Keratinocyte (primary cell): ENCODE measurements around the gene CDH10. TPM values are rescaled to one million over a fixed set of nuclear protein-coding genes. Genes with fewer than 3 reads are reported as not detected.

Experiments
- DNase-seq: peaks from one replicate; pipeline ENCODE4 v3.0.0-alpha.2; 2011; ENCODE audit warnings: low read depth, missing footprints, low spot score
- FAIRE-seq: peaks from 2 replicates; lab custom pipeline; 2011; peaks lifted over from hg19 to GRCh38; lab: Jason Lieb, UNC
- H2AFZ ChIP-seq: 2 replicates; pipeline ENCODE4 v1.6.0; 2012; ENCODE audit warnings: low read length, control low read depth, inconsistent platforms; ENCODE audit not compliant: control insufficient read depth
- H3K27ac ChIP-seq: 2 replicates; pipeline ENCODE4 v1.5.1; 2011; ENCODE audit warnings: low read length; ENCODE audit not compliant: control insufficient read depth, insufficient read depth
- H3K27me3 ChIP-seq: 3 replicates; pipeline ENCODE4 v1.6.0; 2011; ENCODE audit warnings: low read length; ENCODE audit not compliant: control insufficient read depth, insufficient read depth; ENCODE audit errors: extremely low read depth
- H3K36me3 ChIP-seq, 2 experiments: 2 replicates in 1 of 2; 3 replicates in 1 of 2; pipeline ENCODE4 v1.5.1; 2011; ENCODE audit warnings: low read length in 2 of 2, mild to moderate bottlenecking in 1 of 2; ENCODE audit not compliant: control insufficient read depth in 2 of 2, insufficient read depth in 2 of 2; ENCODE audit errors: extremely low read depth in 1 of 2
- H3K4me1 ChIP-seq: 3 replicates; pipeline ENCODE4 v1.5.1; 2011; ENCODE audit warnings: low read length; ENCODE audit not compliant: control insufficient read depth, insufficient read depth; ENCODE audit errors: extremely low read depth
- H3K4me2 ChIP-seq: 3 replicates; pipeline ENCODE4 v1.6.0; 2011; ENCODE audit warnings: low read depth, low read length; ENCODE audit not compliant: control insufficient read depth, insufficient read depth; ENCODE audit errors: extremely low read depth
- H3K4me3 ChIP-seq, 3 experiments: fragments of 200-600 bp in 1 of 3; sonication (generic) in 1 of 3; 2 replicates in 2 of 3; 3 replicates in 1 of 3; pipeline ENCODE4 v1.5.1; 2011 to 2016; ENCODE audit warnings: low read length in 3 of 3, mild to moderate bottlenecking in 3 of 3, control low read depth in 2 of 3, inconsistent platforms in 1 of 3, low read depth in 1 of 3, mixed read lengths in 1 of 3, mixed run types in 1 of 3, moderate library complexity in 1 of 3; ENCODE audit not compliant: control insufficient read depth in 2 of 3, insufficient read depth in 2 of 3; ENCODE audit errors: extremely low read depth in 1 of 3
- H3K79me2 ChIP-seq: 2 replicates; pipeline ENCODE4 v1.6.0; 2012; ENCODE audit warnings: low read length; ENCODE audit not compliant: control insufficient read depth, insufficient read depth
- H3K9ac ChIP-seq: 3 replicates; pipeline ENCODE4 v1.6.0; 2011; ENCODE audit warnings: low read length; ENCODE audit not compliant: control insufficient read depth, insufficient read depth; ENCODE audit errors: extremely low read depth
- H3K9me1 ChIP-seq: 3 replicates; pipeline ENCODE4 v1.6.0; 2011; ENCODE audit warnings: low read length; ENCODE audit not compliant: control insufficient read depth, insufficient read depth; ENCODE audit errors: extremely low read depth
- H3K9me3 ChIP-seq: 2 replicates; pipeline ENCODE4 v1.5.1; 2012; ENCODE audit warnings: low read depth, low read length; ENCODE audit not compliant: control insufficient read depth
- H4K20me1 ChIP-seq: 3 replicates; pipeline ENCODE4 v1.6.0; 2011; ENCODE audit warnings: low read length; ENCODE audit not compliant: control insufficient read depth, insufficient read depth; ENCODE audit errors: extremely low read depth
- EZH2 ChIP-seq: IDR thresholded peaks from one replicate; pipeline ENCODE4 v1.6.1; 2012; ENCODE audit warnings: inconsistent platforms, mild to moderate bottlenecking, low read length, moderate library complexity
- dilution Hi-C: fragments of 300-500 bp; cut with MboI; formaldehyde crosslinking; loops from one replicate; pipeline ENCODE4 v1.7.0; 2020; ENCODE audit warnings: low sequenced_read_pairs; ENCODE audit not compliant: extremely low pct_ligation_motif_present
- polyA plus RNA-seq, 5 experiments: library from polyadenylated mRNA; depleted of rRNA in 3 of 5; stranded (reverse) in 3 of 5; stranded (forward) in 1 of 5; unstranded in 1 of 5; fragments of >200 nt; gene quantifications; 1 replicate in 1 of 5; 2 replicates in 3 of 5; 3 replicates in 1 of 5; pipeline versions ENCODE4 v1.2.1 to v1.2.3, GENCODE V29; 2011 to 2012; ENCODE audit warnings: missing spikeins in 2 of 5, low read depth in 1 of 5, low replicate concordance in 1 of 5
- TF ChIP-seq, protein P1 (sequence below), 3 experiments: IDR thresholded peaks in 1 of 3; conservative IDR thresholded peaks in 1 of 3; optimal IDR thresholded peaks in 1 of 3; 2 replicates in 2 of 3; 3 replicates in 1 of 3; pipeline versions ENCODE3 to v1.5.1; 2011; ENCODE audit warnings: low read length in 3 of 3, mild to moderate bottlenecking in 3 of 3, moderate library complexity in 2 of 3, control low read depth in 1 of 3, inconsistent platforms in 1 of 3; ENCODE audit not compliant: insufficient read depth in 2 of 3; ENCODE audit errors: extremely low read depth in 1 of 3

CDH10 gene
- polyA plus RNA-seq, 1 donor (not counting 4 experiments of a cell fraction or from before 2014, with no cell fraction given), result 0.26 TPM

DNA sequence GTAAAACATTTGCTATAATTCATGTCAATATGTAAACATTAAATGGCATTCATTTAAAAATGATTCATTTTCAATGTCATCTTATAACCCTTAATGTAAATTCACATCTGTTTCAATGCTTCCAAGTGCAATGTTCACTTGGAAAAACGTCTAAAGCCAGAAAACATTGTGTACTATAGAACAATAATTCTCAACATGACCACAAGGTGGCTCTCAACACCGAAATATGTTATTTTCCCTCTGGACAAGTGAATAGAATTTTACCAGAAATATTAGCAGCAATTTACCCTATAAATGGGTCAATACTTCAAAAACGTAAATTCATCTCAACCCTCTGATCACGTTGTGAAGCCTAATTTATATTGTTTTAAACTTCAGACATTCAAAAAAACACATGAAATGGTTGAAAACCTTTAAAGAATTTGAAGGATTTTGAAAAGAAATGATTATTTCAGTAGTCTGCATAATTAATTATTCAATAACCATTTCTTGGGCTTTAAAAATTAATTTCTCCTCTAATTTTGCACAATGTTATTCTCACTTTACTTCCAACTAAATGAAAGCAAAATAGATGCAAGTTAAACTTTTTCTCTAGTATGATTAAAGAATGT, 11.0 kb downstream of the CDH10 start:
- no peaks in the 10 kb centered on the region for H3K36me3 ChIP-seq
- DNase-seq (no peak), FAIRE-seq (no peak)

DNA sequence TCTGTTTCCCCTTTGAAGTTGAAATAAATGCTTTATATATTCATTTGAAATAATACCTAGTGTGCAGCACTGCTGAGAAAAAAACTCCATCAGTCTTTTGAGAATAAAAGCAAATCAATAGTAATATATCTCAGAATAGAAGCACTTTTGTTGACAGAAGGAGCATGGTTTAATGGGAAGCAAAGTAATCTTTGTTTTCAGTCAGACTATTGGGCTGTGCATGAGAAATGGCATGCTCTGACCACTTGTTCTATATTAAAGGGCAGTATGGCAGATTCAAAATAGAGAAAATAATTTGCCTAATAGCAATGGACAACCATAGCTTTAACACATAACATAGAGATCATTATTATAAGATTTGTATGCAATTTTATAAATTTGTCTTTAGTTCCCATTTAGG, 12.4 kb downstream of the CDH10 start:
- Histone ChIP-seq H3K36me3 (no peaks in the 10 kb centered on the region), H2AFZ (no peak overlapping the region), H3K9me3 (no peaks in the 10 kb centered on the region), H4K20me1 (no peaks in the 10 kb centered on the region), H3K4me2 (no peak overlapping the region), H3K9me1 (no peaks in the 10 kb centered on the region), H3K79me2 (no peaks in the 10 kb centered on the region), H3K4me1 (no peaks in the 10 kb centered on the region), H3K4me3 (no peak overlapping the region), H3K27me3 (no peaks in the 10 kb centered on the region), H3K27ac (no peak overlapping the region), H3K9ac (no peak overlapping the region)
- FAIRE-seq, result no peak
- dilution Hi-C loops, result no loop called here
- no peak for DNase-seq
- no peak for TF ChIP-seq EZH2
- TF ChIP-seq, protein P1, sequence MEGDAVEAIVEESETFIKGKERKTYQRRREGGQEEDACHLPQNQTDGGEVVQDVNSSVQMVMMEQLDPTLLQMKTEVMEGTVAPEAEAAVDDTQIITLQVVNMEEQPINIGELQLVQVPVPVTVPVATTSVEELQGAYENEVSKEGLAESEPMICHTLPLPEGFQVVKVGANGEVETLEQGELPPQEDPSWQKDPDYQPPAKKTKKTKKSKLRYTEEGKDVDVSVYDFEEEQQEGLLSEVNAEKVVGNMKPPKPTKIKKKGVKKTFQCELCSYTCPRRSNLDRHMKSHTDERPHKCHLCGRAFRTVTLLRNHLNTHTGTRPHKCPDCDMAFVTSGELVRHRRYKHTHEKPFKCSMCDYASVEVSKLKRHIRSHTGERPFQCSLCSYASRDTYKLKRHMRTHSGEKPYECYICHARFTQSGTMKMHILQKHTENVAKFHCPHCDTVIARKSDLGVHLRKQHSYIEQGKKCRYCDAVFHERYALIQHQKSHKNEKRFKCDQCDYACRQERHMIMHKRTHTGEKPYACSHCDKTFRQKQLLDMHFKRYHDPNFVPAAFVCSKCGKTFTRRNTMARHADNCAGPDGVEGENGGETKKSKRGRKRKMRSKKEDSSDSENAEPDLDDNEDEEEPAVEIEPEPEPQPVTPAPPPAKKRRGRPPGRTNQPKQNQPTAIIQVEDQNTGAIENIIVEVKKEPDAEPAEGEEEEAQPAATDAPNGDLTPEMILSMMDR (optimal IDR thresholded peaks at IDR 0.05 in 1 of 3, IDR thresholded peaks at IDR 0.05 in 1 of 3, conservative IDR thresholded peaks at IDR 0.05 in 1 of 3; ENCODE audit: extremely low read depth in 1 of 3, insufficient read depth in 2 of 3, low read length in 3 of 3), result no peak

More for the DNA sequence above, 11.0 kb downstream of the CDH10 start:
- H3K27me3 ChIP-seq, result no peaks in the 10 kb centered on the region
- H2AFZ ChIP-seq, result no peak overlapping the region
- no peaks in the 10 kb centered on the region for H4K20me1 ChIP-seq
- H3K9me1 ChIP-seq, result no peaks in the 10 kb centered on the region
- H3K27ac ChIP-seq, result no peak overlapping the region
- dilution Hi-C loops, result no loop called here
- H3K9ac ChIP-seq, result no peak overlapping the region
- no peaks in the 10 kb centered on the region for H3K79me2 ChIP-seq
- H3K4me3 ChIP-seq, result no peak overlapping the region
- no peak overlapping the region for H3K4me2 ChIP-seq
- no peak for TF ChIP-seq EZH2
- TF ChIP-seq, protein P1 (optimal IDR thresholded peaks at IDR 0.05 in 1 of 3, IDR thresholded peaks at IDR 0.05 in 1 of 3, conservative IDR thresholded peaks at IDR 0.05 in 1 of 3; ENCODE audit: extremely low read depth in 1 of 3, insufficient read depth in 2 of 3, low read length in 3 of 3), result peak in 2 of 3 experiments; percentile 31 to 50
- no peaks in the 10 kb centered on the region for H3K9me3 ChIP-seq
- no peaks in the 10 kb centered on the region for H3K4me1 ChIP-seq
